ENCODE data around the gene NEU1.
"Not testable (repeated sequence)": the region's sequence is repeated elsewhere in the genome, so short reads cannot be mapped to it uniquely, and the experiment has no call there.

Gene NEU1

GRCh38 chr6:31865205-31866118 lies 2.8 kb upstream of the NEU1 start:
- no peak overlapping the region for H2AFZ ChIP-seq (ENCODE audit: low read depth, low read length)

GRCh38 chr6:31864818-31865204 lies 2.2 kb upstream of the NEU1 start:
- H2BK120ac ChIP-seq (ENCODE audit: low read depth, low read length): no peak overlapping the region
- peaks cover 0 to 12% of the 10 kb centered on the region in 2 experiments for H3K27me3 ChIP-seq (ENCODE audit: control insufficient read depth in 1 of 2, insufficient read depth in 1 of 2, low read length in 2 of 2)
- no peak overlapping the region for H4K91ac ChIP-seq (ENCODE audit: low read length)
- H3K4me2 ChIP-seq (ENCODE audit: low read length, poor library complexity, severe bottlenecking): no peak overlapping the region
- H3K27ac ChIP-seq (ENCODE audit: low read length, poor library complexity, severe bottlenecking): no peak overlapping the region
- no peak overlapping the region for H3K23ac ChIP-seq (ENCODE audit: low read length in 2 of 2)
- no peaks in the 10 kb centered on the region for H3K9me3 ChIP-seq (ENCODE audit: control insufficient read depth, low read length)
- peak overlapping the region; percentile 87 for H3K9ac ChIP-seq (ENCODE audit: low read length)
- no peak overlapping the region for H3K14ac ChIP-seq (ENCODE audit: low read length in 2 of 2)
- H3K4ac ChIP-seq (ENCODE audit: low read depth in 1 of 2, low read length in 2 of 2): peak overlapping the region in 1 of 2 experiments; percentile 7
- peaks cover 13% of the 10 kb centered on the region for H3K4me1 ChIP-seq (ENCODE audit: control insufficient read depth, insufficient read depth, low read depth, low read length)
- no peak overlapping the region for H3K4me3 ChIP-seq (ENCODE audit: insufficient read depth in 1 of 2, low read depth in 1 of 2, low read length in 2 of 2)
- no peak overlapping the region for H2BK12ac ChIP-seq (ENCODE audit: low read length in 2 of 2)
- 90% methylated on average over 5 of the region's 8 CpGs for WGBS
- no peak overlapping the region for H2AK5ac ChIP-seq (ENCODE audit: low read length, severe bottlenecking)
- no peak overlapping the region for H2BK5ac ChIP-seq (ENCODE audit: low read depth, low read length, poor library complexity, severe bottlenecking)
- no peak overlapping the region for H3K18ac ChIP-seq (ENCODE audit: low read depth in 1 of 2, low read length in 2 of 2)
- H4K8ac ChIP-seq (ENCODE audit: low read length): no peak overlapping the region
- H2AFZ ChIP-seq (ENCODE audit: low read depth, low read length): no peak overlapping the region
- H3K36me3 ChIP-seq (ENCODE audit: control insufficient read depth in 1 of 2, insufficient read depth in 2 of 2, low read depth in 1 of 2, low read length in 2 of 2): peaks cover 15 to 16% of the 10 kb centered on the region in 2 experiments
- H2BK15ac ChIP-seq (ENCODE audit: low read depth, poor library complexity, severe bottlenecking): no peak overlapping the region
- DNase-seq: no peak
- H3K79me1 ChIP-seq (replicated peaks; ENCODE audit: low read length, poor library complexity, severe bottlenecking): peaks cover 23% of the 10 kb centered on the region

More at GRCh38 chr6:31865205-31866118, 2.8 kb upstream of the NEU1 start:
- no peak overlapping the region for H4K91ac ChIP-seq (ENCODE audit: low read length)
- no peak overlapping the region for H2BK120ac ChIP-seq (ENCODE audit: low read depth, low read length)
- no peak overlapping the region for H2BK5ac ChIP-seq (ENCODE audit: low read depth, low read length, poor library complexity, severe bottlenecking)
- peaks cover 8 to 10% of the 10 kb centered on the region in 2 experiments for H3K36me3 ChIP-seq (ENCODE audit: control insufficient read depth in 1 of 2, insufficient read depth in 2 of 2, low read depth in 1 of 2, low read length in 2 of 2)
- H2BK12ac ChIP-seq (ENCODE audit: low read length in 2 of 2): no peak overlapping the region
- H3K23ac ChIP-seq (ENCODE audit: low read length in 2 of 2): no peak overlapping the region
- no peak overlapping the region for H4K8ac ChIP-seq (ENCODE audit: low read length)
- peaks cover 15% of the 10 kb centered on the region for H3K4me1 ChIP-seq (ENCODE audit: control insufficient read depth, insufficient read depth, low read depth, low read length)
- no peak overlapping the region for H3K18ac ChIP-seq (ENCODE audit: low read depth in 1 of 2, low read length in 2 of 2)
- H3K27ac ChIP-seq (ENCODE audit: low read length, poor library complexity, severe bottlenecking): no peak overlapping the region
- H3K9me3 ChIP-seq (ENCODE audit: control insufficient read depth, low read length): no peaks in the 10 kb centered on the region
- H3K4me3 ChIP-seq (ENCODE audit: insufficient read depth in 1 of 2, low read depth in 1 of 2, low read length in 2 of 2): no peak overlapping the region
- H3K79me1 ChIP-seq (replicated peaks; ENCODE audit: low read length, poor library complexity, severe bottlenecking): peaks cover 18% of the 10 kb centered on the region
- H2AK5ac ChIP-seq (ENCODE audit: low read length, severe bottlenecking): no peak overlapping the region
- H3K9ac ChIP-seq (ENCODE audit: low read length): no peak overlapping the region
- H3K4me2 ChIP-seq (ENCODE audit: low read length, poor library complexity, severe bottlenecking): no peak overlapping the region
- H2BK15ac ChIP-seq (ENCODE audit: low read depth, poor library complexity, severe bottlenecking): no peak overlapping the region
- DNase-seq: no peak
- no peak overlapping the region for H3K14ac ChIP-seq (ENCODE audit: low read length in 2 of 2)
- peaks cover 0 to 18% of the 10 kb centered on the region in 2 experiments for H3K27me3 ChIP-seq (ENCODE audit: control insufficient read depth in 1 of 2, insufficient read depth in 1 of 2, low read length in 2 of 2)
- 88% methylated on average over 21 of the region's 21 CpGs for WGBS
- no peak overlapping the region for H3K4ac ChIP-seq (ENCODE audit: low read depth in 1 of 2, low read length in 2 of 2)

GRCh38 chr6:31864123-31864562 lies 1.5 kb upstream of the NEU1 start:
- H2BK12ac ChIP-seq (ENCODE audit: low read length in 2 of 2); H3K23ac ChIP-seq (ENCODE audit: low read length in 2 of 2); H2BK5ac ChIP-seq (ENCODE audit: low read depth, low read length, poor library complexity, severe bottlenecking); H3K9me3 ChIP-seq (ENCODE audit: control insufficient read depth, low read length); H2BK120ac ChIP-seq (ENCODE audit: low read depth, low read length); H2BK15ac ChIP-seq (ENCODE audit: low read depth, poor library complexity, severe bottlenecking); DNase-seq; H4K8ac ChIP-seq (ENCODE audit: low read length); H3K14ac ChIP-seq (ENCODE audit: low read length in 2 of 2); H2AK5ac ChIP-seq (ENCODE audit: low read length, severe bottlenecking); H2AFZ ChIP-seq (ENCODE audit: low read depth, low read length); H4K91ac ChIP-seq (ENCODE audit: low read length); H3K27me3 ChIP-seq (ENCODE audit: control insufficient read depth in 1 of 2, insufficient read depth in 1 of 2, low read length in 2 of 2): not testable (repeated sequence)
- peak overlapping the region; percentile 58 for H3K4me2 ChIP-seq (ENCODE audit: low read length, poor library complexity, severe bottlenecking)
- peaks cover 30% of the 10 kb centered on the region for H3K79me1 ChIP-seq (replicated peaks; ENCODE audit: low read length, poor library complexity, severe bottlenecking)
- peak overlapping the region; percentile 30 for H3K27ac ChIP-seq (ENCODE audit: low read length, poor library complexity, severe bottlenecking)
- peak overlapping the region in 1 of 2 experiments; percentile 2 for H3K4ac ChIP-seq (ENCODE audit: low read depth in 1 of 2, low read length in 2 of 2)
- H3K4me1 ChIP-seq (ENCODE audit: control insufficient read depth, insufficient read depth, low read depth, low read length): peaks cover 11% of the 10 kb centered on the region
- peaks cover 22 to 23% of the 10 kb centered on the region in 2 experiments for H3K36me3 ChIP-seq (ENCODE audit: control insufficient read depth in 1 of 2, insufficient read depth in 2 of 2, low read depth in 1 of 2, low read length in 2 of 2)
- H3K9ac ChIP-seq (ENCODE audit: low read length): peak overlapping the region; percentile 87
- peak overlapping the region in 1 of 2 experiments; percentile 16 for H3K18ac ChIP-seq (ENCODE audit: low read depth in 1 of 2, low read length in 2 of 2)
- 41% methylated on average over 15 of the region's 16 CpGs for WGBS
- H3K4me3 ChIP-seq (ENCODE audit: insufficient read depth in 1 of 2, low read depth in 1 of 2, low read length in 2 of 2): peak overlapping the region in 1 of 2 experiments; percentile 85

- Histone ChIP-seq H2BK120ac (ENCODE audit: low read depth, low read length) (no peak overlapping the region), H4K91ac (ENCODE audit: low read length) (no peak overlapping the region), H3K9ac (ENCODE audit: low read length) (peak overlapping the region; percentile 97), H4K8ac (ENCODE audit: low read length) (no peak overlapping the region), H3K4ac (ENCODE audit: low read depth in 1 of 2, low read length in 2 of 2) (peak overlapping the region in 1 of 2 experiments; percentile 69), H3K18ac (ENCODE audit: low read depth in 1 of 2, low read length in 2 of 2) (peak overlapping the region; percentile 40), H3K23ac (ENCODE audit: low read length in 2 of 2) (peak overlapping the region in 1 of 2 experiments; percentile 2), H3K4me3 (ENCODE audit: insufficient read depth in 1 of 2, low read depth in 1 of 2, low read length in 2 of 2) (peak overlapping the region; percentile 66 to 99), H2BK12ac (ENCODE audit: low read length in 2 of 2) (peak overlapping the region in 1 of 2 experiments; percentile 7), H2BK15ac (ENCODE audit: low read depth, poor library complexity, severe bottlenecking) (peak overlapping the region; percentile 12), H3K36me3 (ENCODE audit: control insufficient read depth in 1 of 2, insufficient read depth in 2 of 2, low read depth in 1 of 2, low read length in 2 of 2) (peaks cover 31 to 41% of the 10 kb centered on the region in 2 experiments), H3K4me2 (ENCODE audit: low read length, poor library complexity, severe bottlenecking) (peak overlapping the region; percentile 95), H3K14ac (ENCODE audit: low read length in 2 of 2) (peak overlapping the region in 1 of 2 experiments; percentile 81), H3K27me3 (ENCODE audit: control insufficient read depth in 1 of 2, insufficient read depth in 1 of 2, low read length in 2 of 2) (no peaks in the 10 kb centered on the region), H3K4me1 (ENCODE audit: control insufficient read depth, insufficient read depth, low read depth, low read length) (peaks cover 11% of the 10 kb centered on the region), H3K27ac (ENCODE audit: low read length, poor library complexity, severe bottlenecking) (no peak overlapping the region), H2AK5ac (ENCODE audit: low read length, severe bottlenecking) (no peak overlapping the region), H3K9me3 (ENCODE audit: control insufficient read depth, low read length) (no peaks in the 10 kb centered on the region), H2BK5ac (ENCODE audit: low read depth, low read length, poor library complexity, severe bottlenecking) (peak overlapping the region; percentile 24), H3K79me1 (replicated peaks; ENCODE audit: low read length, poor library complexity, severe bottlenecking) (peaks cover 33% of the 10 kb centered on the region), H2AFZ (ENCODE audit: low read depth, low read length) (no peak overlapping the region)
- 64% methylated on average over 17 of the region's 17 CpGs for WGBS
- no peak for DNase-seq
Measured at GRCh38 chr6:31861919-31862343, 690 bp downstream of the NEU1 start.
